ENCODE results near the gene RDX. TPM values are rescaled to one million over a fixed set of nuclear protein-coding genes. Genes with fewer than 3 reads are reported as not detected.

The RDX gene
- total and polyA plus RNA-seq, 2 of the 8 experiments (the other 6 are each of a cell fraction or from before 2014, with no cell fraction given) = 27.4 to 100 TPM

DNA sequence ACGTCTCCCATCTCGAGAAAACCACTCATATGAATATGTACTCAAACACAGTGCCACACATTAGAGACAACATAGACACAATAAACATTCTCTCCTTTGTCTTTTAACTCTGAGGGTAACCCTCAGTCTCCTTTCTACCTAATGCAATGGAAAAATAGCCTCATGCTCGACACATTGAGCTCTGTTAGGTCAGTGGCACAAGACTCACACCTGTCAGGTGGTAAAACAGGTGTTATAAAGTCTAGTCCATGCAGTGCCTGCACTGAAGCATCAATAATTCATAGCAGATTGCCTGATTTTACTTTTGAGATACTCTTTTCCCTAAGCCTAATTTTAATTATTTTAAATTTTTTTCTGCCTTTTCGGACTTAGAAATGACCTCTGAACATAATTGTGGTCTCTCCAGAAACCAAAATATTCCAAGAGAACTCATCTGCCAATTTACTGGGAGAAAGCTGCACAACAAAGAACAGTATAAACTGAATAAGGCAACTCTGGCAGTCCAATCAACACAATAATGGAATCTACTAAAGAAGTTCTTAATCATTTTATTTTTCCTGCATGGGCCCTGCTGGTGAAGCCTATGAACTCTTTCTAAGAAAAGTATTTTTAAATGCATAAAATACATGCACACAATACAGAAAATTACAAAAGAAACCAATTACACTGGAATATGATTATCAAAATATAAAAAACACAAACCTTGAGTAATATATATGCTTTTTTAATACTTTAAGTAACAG lies 9.9 kb downstream of the RDX start:
- H3K4ac ChIP-seq (replicated peaks; ENCODE audit: insufficient read length, low read depth, low read length) = no peak overlapping the region
- WGBS, 2 experiments (ENCODE audit: extremely low coverage in 1 of 2, insufficient coverage in 1 of 2, insufficient read length in 1 of 2, insufficient replicate concordance in 2 of 2, low coverage in 1 of 2, low lambda C conversion rate in 2 of 2, missing lambda C conversion rate in 1 of 2) = 87% methylated on average over 4 of the region's 4 CpGs; no CpG with 5 or more reads in 1 of the 2 experiments
- H3K4me3 ChIP-seq (ENCODE audit: extremely low read depth in 1 of 4, insufficient read depth in 2 of 4, low read depth in 3 of 4, low read length in 4 of 4) = no peak overlapping the region
- no peak overlapping the region for H3K4me2 ChIP-seq (ENCODE audit: insufficient read depth in 1 of 2, low read depth in 2 of 2, low read length in 2 of 2)
- TF ChIP-seq, protein P1, sequence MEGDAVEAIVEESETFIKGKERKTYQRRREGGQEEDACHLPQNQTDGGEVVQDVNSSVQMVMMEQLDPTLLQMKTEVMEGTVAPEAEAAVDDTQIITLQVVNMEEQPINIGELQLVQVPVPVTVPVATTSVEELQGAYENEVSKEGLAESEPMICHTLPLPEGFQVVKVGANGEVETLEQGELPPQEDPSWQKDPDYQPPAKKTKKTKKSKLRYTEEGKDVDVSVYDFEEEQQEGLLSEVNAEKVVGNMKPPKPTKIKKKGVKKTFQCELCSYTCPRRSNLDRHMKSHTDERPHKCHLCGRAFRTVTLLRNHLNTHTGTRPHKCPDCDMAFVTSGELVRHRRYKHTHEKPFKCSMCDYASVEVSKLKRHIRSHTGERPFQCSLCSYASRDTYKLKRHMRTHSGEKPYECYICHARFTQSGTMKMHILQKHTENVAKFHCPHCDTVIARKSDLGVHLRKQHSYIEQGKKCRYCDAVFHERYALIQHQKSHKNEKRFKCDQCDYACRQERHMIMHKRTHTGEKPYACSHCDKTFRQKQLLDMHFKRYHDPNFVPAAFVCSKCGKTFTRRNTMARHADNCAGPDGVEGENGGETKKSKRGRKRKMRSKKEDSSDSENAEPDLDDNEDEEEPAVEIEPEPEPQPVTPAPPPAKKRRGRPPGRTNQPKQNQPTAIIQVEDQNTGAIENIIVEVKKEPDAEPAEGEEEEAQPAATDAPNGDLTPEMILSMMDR (IDR thresholded peaks at IDR 0.05; ENCODE audit: control extremely low read depth in 1 of 3, insufficient read depth in 1 of 3, low read depth in 1 of 3, low read length in 3 of 3) = no peak
- no peak for TF ChIP-seq CREB1 (IDR thresholded peaks at IDR 0.05)
- TF ChIP-seq, protein P2, sequence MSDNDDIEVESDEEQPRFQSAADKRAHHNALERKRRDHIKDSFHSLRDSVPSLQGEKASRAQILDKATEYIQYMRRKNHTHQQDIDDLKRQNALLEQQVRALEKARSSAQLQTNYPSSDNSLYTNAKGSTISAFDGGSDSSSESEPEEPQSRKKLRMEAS (IDR thresholded peaks at IDR 0.05) = no peak
- no peak overlapping the region for H2BK5ac ChIP-seq (ENCODE audit: low read depth, low read length)
- peaks cover 6% of the 10 kb centered on the region; the same call in 1 of the 2 replicates for H3K79me1 ChIP-seq (ENCODE audit: low read depth, low read length)
- H3K9ac ChIP-seq (replicated peaks in 1 of 4; ENCODE audit: extremely low read depth in 1 of 4, low read depth in 3 of 4, low read length in 3 of 4) = no peak overlapping the region
- peaks cover 6 to 98% of the 10 kb centered on the region in 2 experiments; a peak in 3 of 4 replicates for H3K79me2 ChIP-seq (ENCODE audit: control insufficient read depth in 1 of 2, insufficient read depth in 2 of 2, low read length in 2 of 2)
- H2BK20ac ChIP-seq (ENCODE audit: low read length) = no peak overlapping the region
- no peak overlapping the region for H2BK15ac ChIP-seq (ENCODE audit: low read length)
- H3K14ac ChIP-seq (ENCODE audit: insufficient read length) = no peak overlapping the region
- no peaks in the 10 kb centered on the region for H3K4me1 ChIP-seq (replicated peaks in 1 of 4; ENCODE audit: control insufficient read depth in 3 of 4, insufficient read depth in 4 of 4, low read length in 3 of 4)
- CTCF ChIA-PET (ENCODE audit: partially characterized antibody) = interaction anchor here (1.0 to 1.1 kb wide), 3 partner anchors 13 to 84 kb away, joined by 3 to 5 read pairs (median 3); no protein-coding TSS in a partner anchor
- H2AFZ ChIP-seq (ENCODE audit: low read length) = no peak overlapping the region
- H4K5ac ChIP-seq (ENCODE audit: insufficient read length, low read depth, low read length) = no peak overlapping the region
- H2AK5ac ChIP-seq (ENCODE audit: low read depth, low read length) = no peak overlapping the region
- H3K18ac ChIP-seq (ENCODE audit: extremely low read depth, low read length) = no peak overlapping the region
- H3K23me2 ChIP-seq (ENCODE audit: low read depth, low read length) = no peaks in the 10 kb centered on the region
- DNase-seq (ENCODE audit: low read depth in 1 of 2, low spot score in 2 of 2) (no peak), FAIRE-seq (no peak)
- no peak overlapping the region for H3K23ac ChIP-seq (ENCODE audit: insufficient read length)
- POLR2A ChIA-PET (ENCODE audit: partially characterized antibody) = interaction anchor here (2.1 kb wide), 1 partner anchor 10 kb away, joined by 8 read pairs; the partner anchor contains the start of gene RDX
- no peaks in the 10 kb centered on the region for H3K36me3 ChIP-seq (ENCODE audit: control insufficient read depth in 2 of 4, insufficient read depth in 4 of 4, low read length in 3 of 4)
- H3K27ac ChIP-seq (ENCODE audit: low read depth, low read length) = no peak overlapping the region
- no peaks in the 10 kb centered on the region for H3K27me3 ChIP-seq (replicated peaks in 1 of 4; ENCODE audit: control insufficient read depth in 3 of 4, extremely low read depth in 1 of 4, insufficient read depth in 3 of 4, low read length in 3 of 4)
- H3K56ac ChIP-seq (replicated peaks; ENCODE audit: insufficient read length, low read depth, low read length) = no peak overlapping the region
- H4K8ac ChIP-seq (ENCODE audit: extremely low read depth, insufficient read depth, low read length) = no peak overlapping the region
- peaks cover 6 to 12% of the 10 kb centered on the region in 2 experiments for H4K20me1 ChIP-seq (replicated peaks in 1 of 2; ENCODE audit: control insufficient read depth in 1 of 2, insufficient read depth in 2 of 2, low read length in 2 of 2)
- H3K9me3 ChIP-seq (ENCODE audit: insufficient read depth in 2 of 2, low read depth in 1 of 2, low read length in 1 of 2) = no peaks in the 10 kb centered on the region
- H2BK120ac ChIP-seq (replicated peaks; ENCODE audit: low read depth, low read length) = no peak overlapping the region
- no peak overlapping the region for H4K91ac ChIP-seq (replicated peaks; ENCODE audit: insufficient read length, low read length)
- H2BK12ac ChIP-seq (ENCODE audit: low read depth, low read length) = no peak overlapping the region

All from H1 (cell line).